SK-MEL-5 (cell line): Measurements from ENCODE around the gene CD40. TPM values are rescaled to one million over a fixed set of nuclear protein-coding genes. Genes with fewer than 3 reads are reported as not detected.
A peak's percentile ranks its signal among the peaks of the same experiment; 100 is the strongest.

Experiments
- DNase-seq: peaks from one replicate; pipeline ENCODE4 v3.0.0-alpha.2; 2016; ENCODE audit warnings: low read depth, low spot score
- in situ Hi-C: cut with HindIII; loops from 2 replicates; pipeline ENCODE4 v1.10.0; 2016; ENCODE audit warnings: low sequenced_read_pairs, high pct_unique_total_duplicates, low pct_unique_long_range_greater_than_20kb
- total RNA-seq: library from RNA; depleted of rRNA; stranded (reverse); fragments of >200 nt; shearing (Covaris generic); gene quantifications from 2 replicates; pipeline ENCODE4 v1.2.3, GENCODE V29; 2014

The CD40 gene
- total RNA-seq, 1 experiment from 2014 or later, result not detected

DNA sequence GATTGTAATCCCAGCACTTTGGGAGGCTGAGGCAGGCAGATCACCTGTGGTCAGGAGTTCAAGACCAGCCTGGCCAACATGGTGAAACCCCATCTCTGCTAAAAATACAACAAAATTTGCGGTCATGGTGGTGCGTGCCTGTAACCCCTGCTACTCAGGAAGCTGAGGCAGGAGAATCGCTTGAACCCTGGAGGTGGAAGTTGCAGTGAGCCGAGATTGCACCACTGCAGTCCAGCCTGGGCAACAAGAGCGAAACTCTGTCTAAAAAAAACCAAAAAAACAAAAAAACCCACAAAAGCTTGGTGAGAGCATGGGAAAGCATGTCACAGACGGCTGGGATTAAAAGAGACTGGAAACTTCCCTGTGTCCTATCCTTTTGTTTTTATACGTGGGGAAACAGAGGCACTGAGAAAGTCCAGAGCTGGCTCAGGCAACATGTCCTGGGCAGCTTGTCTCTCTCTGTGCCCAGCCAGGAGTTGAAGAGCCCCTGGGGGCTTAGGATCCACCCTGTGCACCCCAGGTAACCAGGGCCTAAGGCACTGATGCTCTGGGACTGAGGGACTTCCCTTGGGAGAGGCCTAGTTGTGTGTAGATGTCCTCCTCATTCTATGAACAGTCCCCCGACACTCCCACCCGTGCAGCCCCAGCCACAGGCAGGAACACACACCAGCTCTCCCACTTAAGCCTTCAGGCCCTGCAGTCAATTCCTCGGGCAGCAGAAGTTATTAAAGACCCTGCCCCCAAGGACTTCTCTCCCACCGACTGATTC is 16.0 kb downstream of the CD40 start:
- in situ Hi-C loops, result no loop called here

DNA sequence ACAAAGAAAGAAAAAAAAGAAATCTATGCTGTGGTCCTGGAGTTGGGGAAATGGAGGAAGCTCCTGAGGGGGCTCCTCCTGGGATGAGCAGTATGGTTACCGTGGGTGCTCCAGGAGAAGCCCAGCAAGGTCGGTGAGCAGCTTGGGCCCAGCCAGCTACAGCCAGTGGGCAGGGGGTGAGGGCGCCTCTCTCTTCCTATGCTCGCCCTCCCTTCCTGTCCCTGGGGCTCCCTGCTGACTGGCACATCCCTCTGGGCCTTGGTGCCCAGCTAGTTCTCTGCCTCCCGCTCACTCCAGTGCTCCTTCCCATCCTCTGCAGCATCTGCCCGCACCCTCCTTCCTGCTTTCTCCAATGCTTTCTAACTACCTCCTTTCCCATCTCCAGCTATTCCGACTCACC is 16.6 kb downstream of the CD40 start:
- in situ Hi-C loops, result no loop called here
- no peak for DNase-seq

More for the DNA sequence above, 16.0 kb downstream of the CD40 start:
- DNase-seq, result no peak

DNA sequence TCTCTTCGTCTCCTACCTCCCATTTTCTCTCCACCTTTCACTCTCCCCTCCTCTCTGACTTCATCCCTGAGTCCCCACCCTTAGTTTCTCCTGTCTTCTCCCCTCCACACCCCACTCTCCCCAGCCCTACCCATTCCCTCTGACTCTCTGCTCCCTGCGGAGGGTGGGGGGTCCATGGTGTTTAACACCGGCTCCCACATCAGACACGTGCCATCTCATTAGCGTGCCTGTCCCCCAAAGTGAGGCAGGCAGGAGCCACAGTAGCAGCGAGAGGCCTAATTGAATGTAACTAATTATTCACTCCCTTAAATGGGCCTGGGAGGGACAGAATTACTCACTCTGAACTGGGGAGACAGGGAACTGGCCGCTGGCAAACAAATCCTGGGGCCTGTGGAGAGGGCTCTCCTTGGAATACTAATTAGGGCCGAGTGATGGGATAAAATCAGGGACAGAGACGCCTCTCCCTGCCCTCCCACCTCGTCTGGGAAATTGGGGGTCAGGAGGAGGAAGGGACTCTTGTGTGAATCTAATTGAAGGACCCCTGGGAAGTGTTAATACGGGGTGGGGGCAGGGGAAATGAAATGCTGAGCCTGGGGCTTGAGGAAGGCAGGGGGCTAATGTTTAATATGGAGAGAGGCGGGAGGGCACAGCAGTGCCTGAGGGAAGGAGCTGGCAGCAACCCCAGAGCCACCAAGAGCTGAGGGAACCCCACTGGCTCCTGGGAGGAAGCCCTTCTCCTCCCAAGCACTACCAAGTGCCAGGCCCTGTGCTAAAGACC is 17.9 kb downstream of the CD40 start:
- no peak for DNase-seq
- in situ Hi-C loops, result no loop called here

DNA sequence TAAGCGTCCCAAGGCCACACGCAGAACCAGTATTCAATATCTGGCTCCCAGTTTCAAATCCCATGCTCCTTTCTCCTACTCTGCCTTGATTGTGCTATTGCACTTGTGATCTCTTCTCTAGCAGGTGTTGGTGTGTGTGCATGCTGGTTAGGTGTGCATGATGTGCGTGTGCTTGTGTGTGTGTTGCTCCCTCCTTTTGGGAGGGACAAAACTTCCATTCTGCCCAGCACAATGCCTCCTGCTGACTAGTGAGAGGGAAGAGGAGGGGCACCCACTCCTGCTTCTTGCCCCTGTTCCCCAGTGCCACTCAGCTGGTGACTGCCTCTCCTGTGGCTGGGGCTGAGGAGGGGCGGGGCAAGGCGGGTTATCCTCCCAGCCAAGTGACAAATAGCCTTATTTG is 19.7 kb downstream of the CD40 start:
- in situ Hi-C loops, result no loop called here
- DNase-seq, result no peak

DNA sequence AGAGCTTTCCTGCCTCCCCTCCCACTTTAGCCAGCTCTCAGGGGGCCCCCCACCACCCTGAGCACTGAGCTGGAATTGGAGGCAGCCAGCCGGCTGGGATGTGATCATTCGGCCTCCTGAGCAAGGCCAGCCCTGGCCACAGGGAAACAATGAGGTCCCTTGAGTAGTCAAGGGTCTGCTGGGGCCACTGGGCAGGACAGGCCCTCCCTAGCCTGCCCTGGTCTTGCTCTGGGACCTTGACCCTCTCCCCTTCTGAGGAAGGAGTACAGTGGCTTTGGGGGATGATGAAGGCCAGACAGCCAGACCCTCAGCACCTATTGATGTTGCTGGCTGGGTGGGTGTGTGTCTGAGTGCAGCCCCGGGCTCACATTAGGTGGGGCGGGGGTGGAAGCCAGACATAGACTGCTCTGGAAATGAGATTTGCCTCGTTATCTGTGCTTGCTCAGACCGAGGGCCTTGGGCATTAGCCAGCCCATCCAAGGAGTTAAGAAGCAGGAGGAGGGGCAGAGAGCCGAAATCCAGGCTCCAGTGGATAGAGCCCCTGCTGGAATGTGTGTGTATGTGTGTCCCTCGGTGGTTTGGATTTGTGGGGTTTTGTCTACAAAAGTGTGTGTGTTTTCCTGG is 21.3 kb downstream of the CD40 start:
- in situ Hi-C loops, result no loop called here
- no peak for DNase-seq

DNA sequence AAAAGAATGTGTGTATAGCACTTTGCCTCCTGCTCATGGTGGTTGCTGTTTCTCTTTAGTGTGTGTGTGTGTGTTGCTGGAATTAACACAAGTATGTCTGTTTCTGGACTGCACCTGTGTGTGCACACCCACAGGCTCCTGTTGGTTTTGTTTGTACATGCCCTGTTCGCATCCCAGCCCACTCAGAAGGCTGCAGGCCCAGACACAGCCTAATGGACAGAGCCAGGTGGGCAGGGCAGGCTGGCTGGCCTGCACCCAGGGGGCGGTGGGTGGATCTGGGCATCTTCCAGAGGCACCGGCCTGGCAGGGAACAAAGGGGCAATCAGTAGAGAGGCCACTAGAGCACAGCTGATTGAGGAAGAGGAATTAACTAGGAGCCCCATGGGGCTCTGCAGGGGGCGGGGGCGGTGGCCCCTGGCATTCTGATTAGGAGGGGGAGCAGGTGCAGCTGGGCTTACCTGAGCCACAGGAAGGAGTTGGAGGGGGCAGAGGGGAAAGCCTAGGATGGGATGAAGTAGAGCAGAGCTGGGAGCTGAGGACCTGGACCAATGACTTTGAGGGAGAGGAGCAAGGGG is 21.9 kb downstream of the CD40 start:
- in situ Hi-C loops, result no loop called here
- DNase-seq, result no peak

DNA sequence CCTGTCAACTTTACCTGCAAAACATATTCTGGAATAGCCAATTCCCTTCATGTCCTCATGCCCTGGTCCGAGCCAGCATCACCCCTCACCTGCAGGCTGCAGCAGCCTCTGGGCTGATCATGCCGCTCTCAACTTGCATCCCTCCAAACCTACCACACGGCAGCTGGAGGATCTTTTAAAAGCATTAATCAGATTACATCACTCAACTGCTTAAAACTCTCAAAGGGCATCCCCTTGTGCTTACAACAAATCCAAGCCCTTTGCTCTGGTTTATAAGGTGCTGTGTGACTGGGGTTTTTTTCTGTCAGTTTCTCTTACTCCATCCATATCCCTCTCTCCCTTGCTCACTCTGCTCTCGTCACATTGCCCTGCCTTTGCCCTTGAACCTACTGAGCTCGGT is 24.0 kb downstream of the CD40 start:
- DNase-seq, result no peak
- in situ Hi-C loops, result no loop called here

DNA sequence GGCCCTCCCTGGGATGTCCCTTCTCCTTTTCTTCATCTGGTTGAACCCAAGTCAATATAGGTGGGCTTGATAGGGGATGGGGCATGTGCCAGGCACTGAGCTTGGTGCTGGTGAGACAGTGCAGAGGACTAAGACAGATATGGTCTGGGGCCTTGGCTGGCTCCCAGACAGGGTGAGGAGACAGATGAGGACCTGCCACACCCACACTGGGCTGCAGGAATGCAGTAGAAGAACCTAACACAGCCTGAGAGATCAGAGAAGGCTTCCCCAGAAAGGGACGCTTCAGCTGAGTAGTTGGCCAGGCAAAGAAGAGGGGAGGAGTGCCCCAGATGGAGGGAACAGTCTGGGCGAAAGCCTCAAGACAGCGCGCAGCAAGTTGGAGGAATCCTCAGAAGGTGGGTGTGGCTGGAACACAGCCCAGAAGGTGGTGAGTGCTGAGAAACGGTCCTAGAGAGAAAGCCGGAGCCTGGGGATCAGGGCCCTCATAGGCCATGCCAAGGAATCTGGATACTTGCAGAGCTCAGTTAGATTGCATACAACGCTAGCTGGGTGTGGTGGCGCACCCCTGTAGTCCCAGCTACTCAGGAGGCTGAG is 26.4 kb downstream of the CD40 start:
- in situ Hi-C loops, result no loop called here
- no peak for DNase-seq

DNA sequence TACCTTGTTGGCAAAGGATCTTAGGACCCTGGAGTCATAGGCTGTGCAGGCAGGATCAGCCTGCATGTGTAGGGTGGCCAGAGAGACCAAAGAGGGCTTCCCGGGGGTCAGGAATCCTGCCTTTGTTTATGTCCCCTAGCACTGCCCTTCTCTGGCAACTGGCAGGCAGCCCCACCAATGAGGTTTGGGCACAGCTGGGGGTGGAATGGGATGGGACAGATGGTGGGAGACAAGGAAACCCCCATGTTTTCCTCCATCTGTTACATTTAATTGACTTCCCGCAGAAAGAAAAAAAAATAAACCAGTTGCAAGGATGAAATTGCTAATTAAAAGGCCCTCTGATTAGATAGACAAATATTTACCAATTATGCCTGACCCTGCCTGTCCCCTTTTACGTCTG is 27.6 kb downstream of the CD40 start:
- no peak for DNase-seq
- in situ Hi-C loops, result no loop called here

DNA sequence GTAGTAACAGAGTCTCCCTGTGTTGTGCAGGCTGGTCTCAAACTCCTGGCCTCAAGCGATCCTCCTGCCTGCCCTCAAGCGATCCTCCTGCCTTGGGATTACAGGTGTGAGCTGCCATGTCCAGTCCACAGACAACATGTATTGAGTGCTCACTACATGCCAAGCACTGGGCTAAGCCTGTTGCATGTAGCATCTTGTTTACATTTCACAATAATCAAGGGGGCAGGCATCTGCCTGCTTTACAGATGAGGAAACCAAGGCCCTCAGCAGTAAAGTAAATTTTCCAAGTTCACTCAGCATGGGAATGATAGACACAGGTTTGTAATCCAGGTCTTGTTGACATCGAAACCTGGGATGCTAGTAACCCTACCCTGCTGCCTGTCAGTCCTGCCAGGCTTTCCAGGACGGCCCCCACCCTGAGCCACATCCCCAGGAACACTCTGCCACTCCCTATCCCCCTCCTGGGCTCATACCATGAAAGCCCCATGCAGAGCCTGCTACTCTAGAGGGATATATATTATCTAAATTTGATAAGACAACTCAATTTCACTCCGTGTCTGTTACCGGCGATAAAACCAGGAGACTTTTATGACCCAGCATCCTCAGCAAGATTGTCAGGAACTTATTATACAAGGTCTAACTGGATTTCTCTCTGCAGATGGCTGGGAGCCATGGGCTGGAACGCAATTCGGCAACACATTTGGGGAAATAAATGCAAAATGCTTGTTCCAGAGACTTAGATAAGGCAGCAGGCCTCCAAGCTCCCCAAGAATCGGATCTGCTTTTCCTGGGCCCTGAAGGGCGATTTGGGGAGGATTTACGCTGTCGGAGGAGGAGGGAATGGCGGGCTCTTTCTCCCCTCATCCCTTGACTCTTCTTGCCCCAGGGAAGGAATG is 30.4 kb downstream of the CD40 start:
- in situ Hi-C loops, result no loop called here
- DNase-seq, result no peak

DNA sequence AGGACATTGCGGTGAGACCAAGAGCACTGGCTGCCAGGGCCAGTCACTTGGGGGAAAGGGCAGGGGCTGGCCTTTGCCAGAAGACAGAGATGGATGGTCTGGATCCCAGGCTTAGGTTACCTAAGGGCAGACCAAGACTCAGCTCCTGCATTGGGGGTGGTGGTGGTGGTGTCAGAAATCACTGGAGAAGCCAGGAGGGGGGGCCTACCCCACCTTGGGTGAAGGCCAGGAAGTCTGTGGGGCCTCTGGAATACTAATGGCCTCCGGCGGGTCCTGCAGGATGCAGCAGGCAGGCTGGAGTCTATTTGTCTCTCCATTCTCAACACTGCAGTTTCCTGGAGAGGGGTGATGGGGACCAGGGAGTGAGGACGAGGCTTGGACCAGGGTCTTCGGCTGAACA is 32.8 kb downstream of the CD40 start:
- in situ Hi-C loops, result no loop called here

DNA sequence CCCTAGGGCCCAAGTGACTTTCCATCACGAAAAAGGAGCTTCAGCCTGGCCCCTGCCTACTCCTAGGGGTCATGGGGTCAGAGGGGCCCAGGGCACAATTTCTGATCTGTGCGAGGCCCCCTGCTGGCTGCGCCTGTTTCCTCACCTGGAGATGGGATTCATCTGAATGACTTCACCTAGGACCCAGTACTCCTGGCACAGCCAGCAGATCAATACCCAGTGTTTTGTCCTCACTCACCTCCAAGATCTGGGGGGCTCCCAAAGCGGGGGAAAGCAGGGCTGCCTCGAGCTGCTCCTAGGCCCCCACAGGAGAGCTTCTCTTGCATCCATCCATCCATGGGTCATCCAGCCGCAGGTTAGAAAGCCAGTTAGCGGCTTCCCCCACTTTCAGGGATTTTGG is 33.8 kb downstream of the CD40 start:
- DNase-seq, result peak; percentile 31
- in situ Hi-C loops, result no loop called here

More for the DNA sequence above, 32.8 kb downstream of the CD40 start:
- DNase-seq, result no peak

DNA sequence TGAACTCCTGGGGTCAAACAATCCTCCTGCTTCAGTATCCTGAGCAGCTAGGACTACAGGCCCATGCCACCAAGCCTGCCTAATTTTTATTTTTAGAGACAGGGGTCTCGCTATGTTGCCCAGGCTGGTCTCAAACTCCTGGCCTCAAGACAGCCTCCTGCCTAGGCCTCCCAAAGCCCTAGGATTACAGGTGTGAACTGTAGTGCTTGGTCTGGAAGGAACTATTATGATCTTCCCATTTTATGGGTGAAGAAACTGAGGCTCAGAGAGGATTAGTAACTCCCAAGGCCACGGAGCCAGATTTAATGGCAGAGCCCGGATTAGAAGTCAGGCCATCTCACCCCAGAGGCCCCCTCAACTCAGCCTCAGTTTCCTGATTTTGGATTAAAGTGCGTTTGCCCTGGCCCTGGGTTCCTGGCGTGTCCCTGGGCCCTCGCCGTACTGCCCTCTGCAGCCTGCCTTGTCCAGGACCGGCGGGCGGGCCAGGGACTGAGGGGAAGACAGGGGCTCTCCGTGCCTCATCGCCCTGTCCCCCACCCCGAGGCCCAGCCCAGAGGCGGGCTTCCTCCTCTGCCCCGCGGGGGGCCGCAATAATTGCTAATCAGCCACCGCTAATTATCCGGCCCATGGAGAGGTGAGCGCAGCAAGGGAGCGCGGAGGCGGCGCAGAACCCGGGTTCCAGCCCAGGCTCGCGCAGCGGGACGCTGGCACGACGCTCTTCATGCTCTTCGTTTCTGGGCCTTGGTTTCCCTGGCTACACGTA is 34.9 kb downstream of the CD40 start:
- no peak for DNase-seq
- in situ Hi-C loops, result no loop called here

DNA sequence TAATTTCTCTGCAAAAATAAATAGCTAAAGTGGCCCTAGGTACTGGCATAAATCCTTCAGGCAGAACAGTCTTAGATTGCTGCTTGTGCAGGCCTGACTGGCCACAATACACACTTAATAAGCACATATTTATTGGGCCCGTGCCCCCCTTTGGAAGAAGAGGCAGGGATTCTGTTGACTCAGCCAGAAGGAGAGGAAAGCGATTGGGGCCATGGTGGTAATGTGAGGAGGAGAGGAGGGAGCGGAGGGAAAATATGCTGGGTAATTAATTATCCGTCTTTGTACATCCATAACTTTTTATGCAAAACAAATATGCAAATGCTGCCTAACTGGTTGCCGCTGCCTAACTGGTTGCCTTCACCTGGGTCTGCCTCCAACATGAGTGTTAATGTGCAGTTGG is 36.2 kb downstream of the CD40 start:
- in situ Hi-C loops, result no loop called here

DNA sequence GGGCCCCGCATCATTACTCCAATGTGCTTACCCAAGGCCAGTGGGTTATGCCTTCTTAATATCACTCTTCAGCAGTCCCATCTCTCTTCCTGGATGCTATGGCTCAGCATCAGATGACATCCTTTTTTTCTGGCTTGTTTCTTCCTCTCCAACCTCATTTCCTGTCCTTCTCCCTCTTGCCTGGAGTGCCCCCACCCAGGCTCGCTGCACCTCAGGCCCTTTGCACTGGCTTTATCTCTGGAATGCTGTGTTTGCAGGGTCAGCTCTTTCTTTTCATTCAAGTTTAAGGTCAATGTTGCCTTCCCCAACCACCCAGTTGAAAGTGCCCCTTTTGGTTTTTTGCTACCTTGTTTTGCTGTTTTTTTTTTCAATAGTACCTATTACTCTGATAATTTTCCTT is 36.7 kb downstream of the CD40 start:
- DNase-seq, result no peak
- in situ Hi-C loops, result no loop called here

More for the DNA sequence above, 36.2 kb downstream of the CD40 start:
- no peak for DNase-seq

DNA sequence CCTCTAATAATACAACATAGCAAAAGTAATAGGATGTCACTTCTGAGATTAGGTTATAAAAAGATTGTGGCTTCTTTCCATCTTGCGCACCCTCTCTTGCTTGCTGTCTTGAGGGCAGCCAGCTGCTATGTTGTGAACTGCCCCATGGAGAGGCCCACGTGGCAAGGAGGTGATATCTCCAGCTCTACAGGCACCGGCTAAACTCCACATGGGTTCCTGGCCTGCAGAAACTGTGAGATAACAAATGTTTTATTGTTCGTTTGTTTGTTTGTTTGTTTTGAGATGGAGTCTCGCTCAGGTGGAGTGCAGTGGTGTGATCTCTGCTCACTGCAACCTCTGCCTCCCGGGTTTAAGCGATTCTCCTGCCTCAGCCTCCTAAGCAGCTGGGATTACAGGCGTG is 38.0 kb downstream of the CD40 start:
- in situ Hi-C loops, result no loop called here
- no peak for DNase-seq
